B cell (primary cell): Measurements from ENCODE around the gene GOLPH3. TPM values are rescaled to one million over a fixed set of nuclear protein-coding genes. Genes with fewer than 3 reads are reported as not detected.

ENCODE experiments used
- ATAC-seq: fragments of 200-7000 bp; cut with Tn5 transposase; one replicate; pipeline ENCODE4 v1.10.0; 2021; ENCODE audit warnings: low read depth, mild to moderate bottlenecking, moderate number of reproducible peaks, moderate library complexity
- CTCF ChIA-PET: fragments of 350-600 bp; sonication (Branson Sonifier 250); formaldehyde crosslinking; loops from one replicate; lab custom pipeline; 2021; ENCODE audit warnings: antibody characterized with exemption, inconsistent platforms; lab: Charles Lee
- POLR2A ChIA-PET: fragments of 350-600 bp; sonication (Branson Sonifier 250); formaldehyde crosslinking; loops from one replicate; lab custom pipeline; 2021; ENCODE audit warnings: antibody characterized with exemption; lab: Charles Lee
- DNase-seq: peaks from one replicate; pipeline ENCODE4 v3.0.0; 2013
- H2AFZ ChIP-seq: 2 replicates; pipeline ENCODE4 v1.6.1; 2012; ENCODE audit warnings: mild to moderate bottlenecking, low read depth, low read length; ENCODE audit not compliant: insufficient read depth, poor library complexity, severe bottlenecking
- H3K27ac ChIP-seq, 2 donors: 1 replicate in 1 of 2; 2 replicates in 1 of 2; pipeline ENCODE4 v1.5.1; 2012 to 2013; ENCODE audit warnings: low read length in 2 of 2, mild to moderate bottlenecking in 2 of 2, moderate library complexity in 1 of 2
- H3K27me3 ChIP-seq, 4 experiments: fragments of 200-600 bp in 1 of 4; sonication (generic) in 1 of 4; replicated peaks in 1 of 4; 1 replicate in 2 of 4; 2 replicates in 2 of 4; pipeline versions ENCODE4 v1.6.1 to v1.7.0; 2013 to 2016; ENCODE audit warnings: low read length in 3 of 4, mild to moderate bottlenecking in 2 of 4, mixed read lengths in 1 of 4, moderate library complexity in 1 of 4; ENCODE audit not compliant: insufficient read depth in 4 of 4, control insufficient read depth in 3 of 4; ENCODE audit errors: control extremely low read depth in 1 of 4
- H3K36me3 ChIP-seq, 2 experiments: replicated peaks in 1 of 2; 1 replicate in 1 of 2; 2 replicates in 1 of 2; pipeline versions ENCODE4 v1.6.1 to v1.7.1; 2013; ENCODE audit warnings: low read length in 1 of 2; ENCODE audit not compliant: insufficient read depth in 2 of 2, control insufficient read depth in 1 of 2; ENCODE audit errors: control extremely low read depth in 1 of 2, extremely low read depth in 1 of 2
- H3K4me1 ChIP-seq, 2 donors: fragments of 200-600 bp in 1 of 2; sonication (generic) in 1 of 2; 1 replicate in 1 of 2; 2 replicates in 1 of 2; pipeline versions ENCODE4 v1.5.1 to v1.6.1; 2013 to 2017; ENCODE audit warnings: low read length in 2 of 2; ENCODE audit not compliant: control insufficient read depth in 2 of 2, insufficient read depth in 2 of 2
- H3K4me2 ChIP-seq: replicated peaks from 2 replicates; pipeline ENCODE3; 2012; ENCODE audit warnings: mild to moderate bottlenecking, low read depth, low read length; ENCODE audit not compliant: poor library complexity, severe bottlenecking
- H3K4me3 ChIP-seq, 5 experiments: fragments of 200-600 bp in 1 of 5; sonication (generic) in 1 of 5; 1 replicate in 3 of 5; 2 replicates in 2 of 5; pipeline versions ENCODE4 v1.5.1 to v1.7.0; 2011 to 2016; ENCODE audit warnings: low read length in 4 of 5, mild to moderate bottlenecking in 4 of 5, low read depth in 2 of 5, control low read depth in 1 of 5, moderate library complexity in 1 of 5; ENCODE audit not compliant: insufficient read depth in 1 of 5; ENCODE audit errors: control extremely low read depth in 1 of 5, extremely low read depth in 1 of 5
- H3K79me2 ChIP-seq: fragments of 200-600 bp; sonication (generic); one replicate; pipeline ENCODE4 v1.6.0; 2016; ENCODE audit warnings: low read length; ENCODE audit not compliant: control insufficient read depth, insufficient read depth
- H3K9ac ChIP-seq: fragments of 200-600 bp; sonication (generic); 2 replicates; pipeline ENCODE4 v1.6.1; 2017; ENCODE audit warnings: mild to moderate bottlenecking, low read length, moderate library complexity
- H3K9me3 ChIP-seq, 3 donors: one replicate each; pipeline versions ENCODE4 v1.6.1 to v1.7.1; 2013; ENCODE audit warnings: low read length in 2 of 3; ENCODE audit not compliant: control insufficient read depth in 2 of 3, insufficient read depth in 1 of 3; ENCODE audit errors: control extremely low read depth in 1 of 3
- H4K20me1 ChIP-seq: 2 replicates; pipeline ENCODE4 v1.6.0; 2012; ENCODE audit warnings: mild to moderate bottlenecking, low read length; ENCODE audit not compliant: insufficient read depth, control insufficient read depth, poor library complexity, severe bottlenecking
- H3K27ac Mint-ChIP-seq: one replicate; pipeline ENCODE4 v1.8.0; 2021; ENCODE audit warnings: mixed read lengths
- H3K27me3 Mint-ChIP-seq: one replicate; pipeline ENCODE4 v1.8.0; 2021; ENCODE audit warnings: mixed read lengths
- H3K4me1 Mint-ChIP-seq: one replicate; pipeline ENCODE4 v1.8.0; 2021; ENCODE audit warnings: mixed read lengths
- H3K4me3 Mint-ChIP-seq: one replicate; pipeline ENCODE4 v1.8.0; 2021; ENCODE audit warnings: mixed read lengths
- H3K9me3 Mint-ChIP-seq: one replicate; pipeline ENCODE4 v1.8.0; 2022; ENCODE audit warnings: mixed read lengths; ENCODE audit not compliant: insufficient read depth
- CTCF ChIP-seq: fragments of 200-600 bp; IDR thresholded peaks from one replicate; pipeline ENCODE4 v1.8.0; 2022; ENCODE audit warnings: antibody characterized with exemption, mild to moderate bottlenecking
- EZH2 ChIP-seq: IDR thresholded peaks from 2 replicates; pipeline ENCODE4 v1.6.1; 2012; ENCODE audit warnings: borderline replicate concordance, low read depth, mild to moderate bottlenecking, moderate library complexity, low read length; ENCODE audit not compliant: insufficient read depth, poor library complexity, severe bottlenecking
- WGBS: methylation state at CpG from one replicate; pipeline ENCODE4 v1.1.5; 2013; ENCODE audit warnings: missing lambda C conversion rate; ENCODE audit not compliant: insufficient coverage; 5-methylcytosine and 5-hydroxymethylcytosine counted together
- intact Hi-C: fragments of 100-400 bp; cut with micrococcal nuclease; formaldehyde crosslinking; loops from one replicate; pipeline ENCODE4 v1.10.0; 2022
- polyA plus RNA-seq: library from polyadenylated mRNA; depleted of rRNA; stranded (reverse); fragments of >200 nt; gene quantifications from 2 replicates; pipeline ENCODE4 v1.2.3, GENCODE V29; 2012
- total RNA-seq, 2 donors: library from RNA; stranded (reverse); fragments of 120-200 nt in 1 of 2; gene quantifications; 1 replicate in 1 of 2; 2 replicates in 1 of 2; pipeline versions ENCODE4 v1.2.3 to v1.2.4, GENCODE V29; 2013 to 2022

Gene GOLPH3
- total and polyA plus RNA-seq, 2 donors (not counting 1 experiment from before 2014, with no cell fraction given) = 16.2 to 62.6 TPM

GRCh38 chr5:32158679-32158975 lies 15.5 kb downstream of the GOLPH3 start:
- WGBS = 95% methylated on average over 2 of the region's 2 CpGs
- Histone ChIP-seq H3K4me3 (no peak overlapping the region), H3K9me3 (no peaks in the 10 kb centered on the region), H4K20me1 (peaks cover 76% of the 10 kb centered on the region), H2AFZ (no peak overlapping the region), H3K36me3 (peaks cover 4% of the 10 kb centered on the region in 2 experiments), H3K27ac (no peak overlapping the region), H3K4me1 (peaks cover 9 to 10% of the 10 kb centered on the region in 2 donors), H3K27me3 (no peaks in the 10 kb centered on the region), H3K79me2 (peaks cover 96% of the 10 kb centered on the region), H3K4me2 (no peak overlapping the region), H3K9ac (no peak overlapping the region)
- no peaks in the 10 kb centered on the region for H3K9me3 Mint-ChIP-seq
- no peak for ATAC-seq
- DNase-seq = no peak
- no peak overlapping the region for H3K4me3 Mint-ChIP-seq
- intact Hi-C loops = no loop called here
- POLR2A ChIA-PET = no interaction called here
- CTCF ChIA-PET = no interaction called here
- H3K27me3 Mint-ChIP-seq = no peaks in the 10 kb centered on the region
- peaks cover 30% of the 10 kb centered on the region for H3K4me1 Mint-ChIP-seq
- no peak for TF ChIP-seq EZH2
- no peak for TF ChIP-seq CTCF
- H3K27ac Mint-ChIP-seq = no peak overlapping the region

GRCh38 chr5:32157078-32157477 lies 17.0 kb downstream of the GOLPH3 start:
- no peaks in the 10 kb centered on the region for H3K27me3 Mint-ChIP-seq
- Histone ChIP-seq H3K27ac (no peak overlapping the region), H3K79me2 (peaks cover 99% of the 10 kb centered on the region), H3K27me3 (no peaks in the 10 kb centered on the region), H3K36me3 (peaks cover 3 to 4% of the 10 kb centered on the region in 2 experiments), H3K4me3 (no peak overlapping the region), H3K4me2 (no peak overlapping the region), H2AFZ (no peak overlapping the region), H4K20me1 (peaks cover 77% of the 10 kb centered on the region), H3K4me1 (peaks cover 4% of the 10 kb centered on the region in 2 donors), H3K9ac (no peak overlapping the region), H3K9me3 (no peaks in the 10 kb centered on the region)
- ChIA-PET POLR2A (no interaction called here), CTCF (no interaction called here)
- intact Hi-C loops = no loop called here
- 92% methylated on average over 4 of the region's 4 CpGs for WGBS
- no peak overlapping the region for H3K27ac Mint-ChIP-seq
- ATAC-seq (no peak), DNase-seq (no peak)
- TF ChIP-seq EZH2 = no peak
- no peak for TF ChIP-seq CTCF
- no peak overlapping the region for H3K4me3 Mint-ChIP-seq
- no peaks in the 10 kb centered on the region for H3K9me3 Mint-ChIP-seq
- peaks cover 25% of the 10 kb centered on the region for H3K4me1 Mint-ChIP-seq
